Osteoblast (primary cell): Measurements from ENCODE around the gene CPED1. TPM values are rescaled to one million over a fixed set of nuclear protein-coding genes. Genes with fewer than 3 reads are reported as not detected.

Experiments used
- DNase-seq: peaks from one replicate; pipeline ENCODE4 v3.0.0; 2011; ENCODE audit warnings: low spot score, mixed read lengths; ENCODE audit not compliant: insufficient read length; ENCODE audit errors: missing footprints
- H2AFZ ChIP-seq: 2 replicates; pipeline ENCODE4 v1.6.0; 2011; ENCODE audit warnings: mild to moderate bottlenecking, low read length
- H3K27ac ChIP-seq: 2 replicates; pipeline ENCODE4 v1.5.1; 2011; ENCODE audit warnings: mild to moderate bottlenecking, low read depth, low read length, moderate library complexity
- H3K27me3 ChIP-seq: 2 replicates; pipeline ENCODE4 v1.6.0; 2012; ENCODE audit warnings: mild to moderate bottlenecking, control low read depth, inconsistent platforms, low read length, moderate library complexity; ENCODE audit not compliant: insufficient read depth
- H3K36me3 ChIP-seq: 2 replicates; pipeline ENCODE4 v1.5.1; 2011; ENCODE audit warnings: mild to moderate bottlenecking, low read length, control low read depth, moderate library complexity; ENCODE audit not compliant: insufficient read depth
- H3K4me1 ChIP-seq: 2 replicates; pipeline ENCODE4 v1.5.1; 2011; ENCODE audit warnings: mild to moderate bottlenecking, low read length, control low read depth, moderate library complexity; ENCODE audit not compliant: insufficient read depth
- H3K4me2 ChIP-seq: 2 replicates; pipeline ENCODE4 v1.6.0; 2011; ENCODE audit warnings: mild to moderate bottlenecking, low read length; ENCODE audit not compliant: insufficient read depth
- H3K4me3 ChIP-seq: fragments of 200-600 bp; sonication (generic); 3 replicates; pipeline ENCODE4 v1.5.1; 2012; ENCODE audit warnings: mild to moderate bottlenecking, low read length, inconsistent platforms; ENCODE audit not compliant: insufficient read depth
- H3K79me2 ChIP-seq: 2 replicates; pipeline ENCODE4 v1.6.0; 2012; ENCODE audit warnings: mild to moderate bottlenecking, low read length, control low read depth, inconsistent platforms; ENCODE audit not compliant: insufficient read depth
- H3K9me3 ChIP-seq: 2 replicates; pipeline ENCODE4 v1.5.1; 2011; ENCODE audit warnings: low read depth, low read length, control low read depth
- H4K20me1 ChIP-seq: 2 replicates; pipeline ENCODE4 v1.6.0; 2012; ENCODE audit warnings: mild to moderate bottlenecking, low read length, control low read depth; ENCODE audit not compliant: insufficient read depth
- CTCF ChIP-seq: IDR thresholded peaks from 2 replicates; pipeline ENCODE4 v1.5.1; 2011; ENCODE audit warnings: mild to moderate bottlenecking, low read depth, low read length, moderate library complexity; ENCODE audit errors: extremely low read depth
- total RNA-seq: library from RNA; depleted of rRNA; stranded (reverse); fragments of >200 nt; gene quantifications from 2 replicates; pipeline ENCODE4 v1.2.3, GENCODE V29; 2012

CPED1 gene
- total RNA-seq, 1 donor: 30.8 TPM

GRCh38 chr7:121037957-121038716 lies 49.6 kb downstream of the CPED1 start:
- Histone ChIP-seq H4K20me1 (no peaks in the 10 kb centered on the region), H3K4me2 (no peak overlapping the region), H3K27ac (no peak overlapping the region), H3K4me1 (peaks cover 6% of the 10 kb centered on the region), H3K9me3 (no peaks in the 10 kb centered on the region), H3K36me3 (no peaks in the 10 kb centered on the region), H3K79me2 (peaks cover 16% of the 10 kb centered on the region), H3K4me3 (no peak overlapping the region), H3K27me3 (no peaks in the 10 kb centered on the region), H2AFZ (no peak overlapping the region)
- no peak for DNase-seq
- no peak for TF ChIP-seq CTCF

- H3K9me3 ChIP-seq: no peaks in the 10 kb centered on the region
- H3K27ac ChIP-seq: no peak overlapping the region
- TF ChIP-seq CTCF: no peak
- DNase-seq: no peak
- H3K4me1 ChIP-seq: peaks cover 6% of the 10 kb centered on the region
- no peaks in the 10 kb centered on the region for H3K27me3 ChIP-seq
- no peak overlapping the region for H2AFZ ChIP-seq
- no peak overlapping the region for H3K4me2 ChIP-seq
- H3K79me2 ChIP-seq: peaks cover 16% of the 10 kb centered on the region
- no peak overlapping the region for H3K4me3 ChIP-seq
- H3K36me3 ChIP-seq: no peaks in the 10 kb centered on the region
- H4K20me1 ChIP-seq: no peaks in the 10 kb centered on the region
These were observed 50.4 kb downstream of the CPED1 start for GRCh38 chr7:121038717-121039509.

- DNase-seq: no peak
- H2AFZ ChIP-seq: no peak overlapping the region
- H4K20me1 ChIP-seq: no peaks in the 10 kb centered on the region
- no peak overlapping the region for H3K4me2 ChIP-seq
- no peak overlapping the region for H3K27ac ChIP-seq
- H3K9me3 ChIP-seq: no peaks in the 10 kb centered on the region
- H3K4me3 ChIP-seq: no peak overlapping the region
- no peaks in the 10 kb centered on the region for H3K27me3 ChIP-seq
- H3K36me3 ChIP-seq: no peaks in the 10 kb centered on the region
- TF ChIP-seq CTCF: no peak
- peaks cover 16% of the 10 kb centered on the region for H3K79me2 ChIP-seq
- peaks cover 6% of the 10 kb centered on the region for H3K4me1 ChIP-seq
These were observed 51.0 kb downstream of the CPED1 start for GRCh38 chr7:121039510-121039822.

- Histone ChIP-seq H3K79me2 (peaks cover 13% of the 10 kb centered on the region), H3K27ac (no peak overlapping the region), H3K9me3 (no peaks in the 10 kb centered on the region), H3K4me2 (no peak overlapping the region), H3K36me3 (no peaks in the 10 kb centered on the region), H3K4me3 (no peak overlapping the region), H2AFZ (no peak overlapping the region), H4K20me1 (no peaks in the 10 kb centered on the region), H3K4me1 (peaks cover 6% of the 10 kb centered on the region), H3K27me3 (no peaks in the 10 kb centered on the region)
- DNase-seq: no peak
- no peak for TF ChIP-seq CTCF
These were observed 51.5 kb downstream of the CPED1 start for GRCh38 chr7:121039994-121040393.
